Measurements from ENCODE around the gene SEMA3G. TPM values are rescaled to one million over a fixed set of nuclear protein-coding genes. Genes with fewer than 3 reads are reported as not detected.

SEMA3G gene
- total RNA-seq, 4 donors from 2014 or later = 3.7 to 18.6 (median 11.5) TPM

DNA sequence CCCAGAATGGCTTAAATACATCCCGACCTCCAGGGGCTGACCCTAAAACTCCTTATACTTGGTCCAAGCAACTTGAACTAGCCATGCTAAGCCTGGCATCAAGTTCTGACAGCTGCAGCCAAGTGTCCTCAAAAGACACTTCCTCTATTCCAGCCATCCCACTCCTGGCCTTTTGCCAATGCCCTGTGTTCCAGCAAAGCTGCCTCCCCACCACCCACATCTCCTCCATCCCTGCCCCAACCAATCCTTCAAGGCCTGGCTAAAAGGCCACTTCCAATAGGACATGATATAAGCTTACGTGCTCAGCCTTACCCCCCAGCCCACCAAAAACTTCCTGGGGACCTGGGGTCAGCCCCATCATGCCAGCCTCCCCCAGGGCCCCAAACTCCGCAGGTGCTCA lies 40.9 kb downstream of the SEMA3G start:
- peaks cover 4 to 10% of the 10 kb centered on the region in 2 donors for H3K4me1 ChIP-seq
- no peak overlapping the region for H3K27ac ChIP-seq
- peaks cover 52 to 67% of the 10 kb centered on the region in 2 donors for H3K36me3 ChIP-seq
- intact Hi-C loops (cut with DNase I) = loop anchor here (10.0 kb wide), 1 partner anchor 169 kb away; the partner anchor contains the start of gene TWF2
- 89 to 93% methylated on average over 3 of the region's 3 CpGs for WGBS, 2 donors
- no peaks in the 10 kb centered on the region for H3K9me3 ChIP-seq
- TF ChIP-seq POLR2A (IDR thresholded peaks at IDR 0.05) = no peak
- TF ChIP-seq, protein P1, sequence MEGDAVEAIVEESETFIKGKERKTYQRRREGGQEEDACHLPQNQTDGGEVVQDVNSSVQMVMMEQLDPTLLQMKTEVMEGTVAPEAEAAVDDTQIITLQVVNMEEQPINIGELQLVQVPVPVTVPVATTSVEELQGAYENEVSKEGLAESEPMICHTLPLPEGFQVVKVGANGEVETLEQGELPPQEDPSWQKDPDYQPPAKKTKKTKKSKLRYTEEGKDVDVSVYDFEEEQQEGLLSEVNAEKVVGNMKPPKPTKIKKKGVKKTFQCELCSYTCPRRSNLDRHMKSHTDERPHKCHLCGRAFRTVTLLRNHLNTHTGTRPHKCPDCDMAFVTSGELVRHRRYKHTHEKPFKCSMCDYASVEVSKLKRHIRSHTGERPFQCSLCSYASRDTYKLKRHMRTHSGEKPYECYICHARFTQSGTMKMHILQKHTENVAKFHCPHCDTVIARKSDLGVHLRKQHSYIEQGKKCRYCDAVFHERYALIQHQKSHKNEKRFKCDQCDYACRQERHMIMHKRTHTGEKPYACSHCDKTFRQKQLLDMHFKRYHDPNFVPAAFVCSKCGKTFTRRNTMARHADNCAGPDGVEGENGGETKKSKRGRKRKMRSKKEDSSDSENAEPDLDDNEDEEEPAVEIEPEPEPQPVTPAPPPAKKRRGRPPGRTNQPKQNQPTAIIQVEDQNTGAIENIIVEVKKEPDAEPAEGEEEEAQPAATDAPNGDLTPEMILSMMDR (IDR thresholded peaks at IDR 0.05) = no peak
- H3K4me3 ChIP-seq (replicated peaks in 1 of 3) = no peak overlapping the region
- no peaks in the 10 kb centered on the region for H3K27me3 ChIP-seq
- no peak for DNase-seq

DNA sequence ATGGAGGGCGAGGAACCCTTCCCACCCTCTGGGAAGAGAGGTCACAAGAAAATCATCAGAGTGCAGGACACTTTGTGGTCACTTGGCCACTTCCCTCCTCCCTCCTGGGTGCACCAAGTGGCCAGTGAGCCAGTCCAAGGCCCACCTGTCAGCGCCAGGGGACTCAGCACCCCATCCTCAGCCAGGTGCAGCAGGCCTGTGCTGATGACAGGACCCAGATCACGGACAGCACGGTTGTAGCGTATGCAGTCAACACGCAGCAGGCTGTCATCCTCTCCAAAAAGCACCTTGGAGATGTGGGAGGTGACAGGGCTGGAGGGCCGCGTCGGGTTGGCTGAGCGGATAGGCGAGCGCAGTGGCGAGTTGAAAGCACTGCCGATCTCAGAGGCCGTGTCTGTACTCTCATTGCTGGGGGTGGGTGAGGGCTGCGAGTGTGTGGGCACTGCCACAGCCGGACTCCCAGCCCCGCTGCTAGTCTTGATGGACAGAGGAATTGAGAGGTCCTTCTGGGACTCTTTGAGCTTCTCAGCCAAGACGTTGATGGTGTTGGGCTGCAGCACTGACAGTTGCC lies 41.5 kb downstream of the SEMA3G start:
- TF ChIP-seq, protein P1 (IDR thresholded peaks at IDR 0.05) = no peak
- TF ChIP-seq POLR2A (IDR thresholded peaks at IDR 0.05) = no peak
- H3K27me3 ChIP-seq = no peaks in the 10 kb centered on the region
- intact Hi-C loops (cut with DNase I) = loop anchor here (10.0 kb wide), 1 partner anchor 169 kb away; the partner anchor contains the start of gene TWF2
- peaks cover 52 to 67% of the 10 kb centered on the region in 2 donors for H3K36me3 ChIP-seq
- H3K4me3 ChIP-seq (replicated peaks in 1 of 3) = no peak overlapping the region
- H3K4me1 ChIP-seq = peaks cover 0 to 4% of the 10 kb centered on the region in 2 donors
- no peak overlapping the region for H3K27ac ChIP-seq
- no peak for DNase-seq
- WGBS, 2 donors = 94 to 99% methylated on average over 14 to 18 of the region's 19 CpGs
- H3K9me3 ChIP-seq = no peaks in the 10 kb centered on the region

DNA sequence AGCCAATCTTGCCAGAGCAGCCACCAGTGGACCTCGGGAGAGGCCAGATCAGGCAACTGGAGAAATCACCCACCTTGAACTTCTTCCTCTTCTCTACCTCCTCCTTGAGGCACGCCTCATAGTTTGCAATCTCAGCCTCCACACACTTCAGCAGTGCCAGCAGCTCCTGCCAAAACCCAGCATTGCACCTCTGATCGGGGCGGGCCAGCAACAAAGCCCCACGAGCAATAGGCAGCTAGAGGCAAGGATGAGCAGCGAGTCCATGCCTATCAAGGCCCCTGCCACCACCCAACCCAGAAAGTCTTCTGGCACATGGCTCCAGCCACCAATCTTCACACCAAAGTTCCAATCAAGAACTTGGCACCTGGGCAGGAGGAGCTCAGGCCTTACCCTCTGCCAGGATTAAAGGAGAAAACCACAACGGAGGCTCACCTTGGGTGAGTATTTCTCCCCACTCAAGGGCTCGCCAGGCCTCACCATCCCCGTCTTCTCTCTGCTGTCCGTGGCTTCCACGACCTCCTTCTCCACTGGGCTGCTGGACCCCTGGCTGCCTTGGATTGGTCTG lies 42.1 kb downstream of the SEMA3G start:
- intact Hi-C loops (cut with DNase I) = loop anchor here (10.0 kb wide), 1 partner anchor 168 kb away; the partner anchor contains the start of gene TWF2
- H3K27me3 ChIP-seq = no peaks in the 10 kb centered on the region
- H3K4me3 ChIP-seq (replicated peaks in 1 of 3) = no peak overlapping the region
- TF ChIP-seq, protein P1 (IDR thresholded peaks at IDR 0.05) = no peak
- TF ChIP-seq POLR2A (IDR thresholded peaks at IDR 0.05) = no peak
- no peaks in the 10 kb centered on the region for H3K4me1 ChIP-seq
- DNase-seq = no peak
- peaks cover 52 to 67% of the 10 kb centered on the region in 2 donors for H3K36me3 ChIP-seq
- H3K27ac ChIP-seq = no peak overlapping the region
- no peaks in the 10 kb centered on the region for H3K9me3 ChIP-seq
- 89 to 93% methylated on average over 11 of the region's 11 CpGs for WGBS, 2 donors

DNA sequence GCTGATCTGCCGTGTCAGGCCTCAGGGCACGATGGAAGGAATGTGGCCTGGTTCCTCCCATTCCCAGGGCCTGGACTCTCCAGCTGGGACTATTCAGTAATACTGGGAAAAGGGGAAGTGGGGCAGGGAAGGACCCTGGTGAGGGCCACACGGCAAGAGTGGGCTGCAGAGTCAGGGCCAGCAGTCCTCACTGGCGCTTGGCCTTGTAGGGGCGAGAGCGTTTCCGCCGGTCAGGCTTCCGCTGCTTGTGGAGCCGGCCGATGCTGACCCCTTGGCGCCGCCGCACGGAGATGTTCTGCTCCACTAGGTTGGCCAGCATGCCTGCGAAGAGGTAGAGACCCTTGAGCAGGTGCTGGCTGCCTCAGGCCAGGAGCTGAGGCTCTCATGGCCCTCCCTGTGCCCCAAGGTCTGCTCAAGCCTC lies 42.8 kb downstream of the SEMA3G start:
- intact Hi-C loops (cut with DNase I) = loop anchor here (10.0 kb wide), 1 partner anchor 167 kb away; the partner anchor contains the start of gene TWF2
- TF ChIP-seq, protein P1 (IDR thresholded peaks at IDR 0.05) = no peak
- no peak for TF ChIP-seq POLR2A (IDR thresholded peaks at IDR 0.05)
- H3K27me3 ChIP-seq = no peaks in the 10 kb centered on the region
- H3K4me1 ChIP-seq = no peaks in the 10 kb centered on the region
- peaks cover 49 to 60% of the 10 kb centered on the region in 2 donors for H3K36me3 ChIP-seq
- no peak overlapping the region for H3K4me3 ChIP-seq (replicated peaks in 1 of 3)
- no peak for DNase-seq
- WGBS, 2 donors = 75 to 86% methylated on average over 4 to 11 of the region's 16 CpGs
- H3K9me3 ChIP-seq = no peaks in the 10 kb centered on the region
- no peak overlapping the region for H3K27ac ChIP-seq

DNA sequence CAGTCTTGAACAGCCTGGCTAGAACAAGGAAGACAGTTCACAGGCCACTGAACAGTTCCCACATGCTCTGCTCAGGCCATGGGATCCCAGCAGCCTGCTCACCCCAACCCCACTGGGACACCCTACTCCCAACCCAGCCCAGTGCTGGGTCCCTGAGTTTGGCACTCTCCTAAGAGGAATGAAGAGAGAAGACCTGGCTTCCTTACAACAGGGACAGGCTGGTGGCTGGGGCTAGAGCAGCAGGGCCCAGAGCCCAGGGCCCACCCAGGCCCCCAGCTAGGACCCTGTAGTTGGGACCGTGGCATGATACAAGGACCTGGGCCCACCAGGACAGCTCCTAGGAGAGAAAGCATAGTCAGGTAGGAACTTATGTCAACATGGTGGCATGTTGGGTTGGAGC lies 43.4 kb downstream of the SEMA3G start:
- Histone ChIP-seq H3K27me3 (no peaks in the 10 kb centered on the region), H3K27ac (no peak overlapping the region), H3K4me1 (no peaks in the 10 kb centered on the region), H3K36me3 (peaks cover 43 to 55% of the 10 kb centered on the region in 2 donors), H3K4me3 (replicated peaks in 1 of 3) (no peak overlapping the region), H3K9me3 (no peaks in the 10 kb centered on the region)
- no peak for TF ChIP-seq POLR2A (IDR thresholded peaks at IDR 0.05)
- TF ChIP-seq, protein P1 (IDR thresholded peaks at IDR 0.05) = no peak
- intact Hi-C loops (cut with DNase I) = loop anchor here (10.0 kb wide), 1 partner anchor 167 kb away; the partner anchor contains the start of gene TWF2
- no peak for DNase-seq
- WGBS, 2 donors = 100% methylated on average over 1 of the region's 1 CpG

Measured in thyroid gland (tissue), 4 donors.